HG02610 (cell line): ENCODE data around the gene UBAP1.
"Not testable (repeated sequence)": the region's sequence is repeated elsewhere in the genome, so short reads cannot be mapped to it uniquely, and the experiment has no call there.

Source experiments
- ATAC-seq: cut with Tn5 transposase; IDR thresholded peaks from one replicate; pipeline ENCODE4 v1.9.1; 2021; ENCODE audit warnings: mild to moderate bottlenecking, moderate library complexity; ENCODE audit not compliant: unreplicated experiment

UBAP1 gene

DNA sequence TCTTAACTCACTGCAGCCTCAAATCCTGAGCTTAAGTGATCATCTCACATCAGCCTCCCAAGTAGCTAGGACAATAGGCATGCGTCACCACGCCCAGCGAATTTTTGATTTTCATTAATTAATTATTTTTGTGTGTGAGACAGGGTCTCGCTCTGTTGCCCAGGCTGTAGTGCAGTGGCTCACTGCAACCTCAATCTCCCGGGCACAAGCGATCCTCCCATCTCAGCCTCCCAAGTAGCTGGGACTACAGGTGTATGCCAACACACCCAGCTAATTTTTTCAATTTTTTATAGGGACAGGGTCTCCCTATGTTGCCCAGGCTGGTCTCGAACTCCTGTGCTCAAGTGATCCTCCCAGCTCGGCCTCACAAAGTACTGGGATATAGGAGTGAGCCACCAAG is 41.4 kb downstream of the UBAP1 start:
- ATAC-seq = no peak

DNA sequence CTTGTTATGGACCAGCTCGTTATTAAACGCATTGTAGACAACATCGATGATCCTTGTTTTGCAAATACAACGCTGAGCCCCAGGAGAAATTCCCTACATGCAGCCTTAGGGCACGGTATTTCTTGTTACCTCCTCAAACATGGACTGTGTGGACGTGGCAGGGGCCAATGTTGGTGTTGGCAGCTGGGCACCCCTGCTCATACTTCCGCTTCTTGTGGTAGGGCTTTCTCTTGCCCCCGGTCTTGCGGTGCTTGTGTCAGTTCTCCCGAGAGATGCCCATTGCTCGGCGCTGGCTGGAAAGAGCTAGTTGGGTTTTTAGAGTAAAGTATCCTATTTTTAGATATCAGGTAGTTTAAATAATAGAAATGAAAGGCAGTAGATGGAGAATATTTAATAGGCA is 45.5 kb downstream of the UBAP1 start:
- ATAC-seq = no peak

DNA sequence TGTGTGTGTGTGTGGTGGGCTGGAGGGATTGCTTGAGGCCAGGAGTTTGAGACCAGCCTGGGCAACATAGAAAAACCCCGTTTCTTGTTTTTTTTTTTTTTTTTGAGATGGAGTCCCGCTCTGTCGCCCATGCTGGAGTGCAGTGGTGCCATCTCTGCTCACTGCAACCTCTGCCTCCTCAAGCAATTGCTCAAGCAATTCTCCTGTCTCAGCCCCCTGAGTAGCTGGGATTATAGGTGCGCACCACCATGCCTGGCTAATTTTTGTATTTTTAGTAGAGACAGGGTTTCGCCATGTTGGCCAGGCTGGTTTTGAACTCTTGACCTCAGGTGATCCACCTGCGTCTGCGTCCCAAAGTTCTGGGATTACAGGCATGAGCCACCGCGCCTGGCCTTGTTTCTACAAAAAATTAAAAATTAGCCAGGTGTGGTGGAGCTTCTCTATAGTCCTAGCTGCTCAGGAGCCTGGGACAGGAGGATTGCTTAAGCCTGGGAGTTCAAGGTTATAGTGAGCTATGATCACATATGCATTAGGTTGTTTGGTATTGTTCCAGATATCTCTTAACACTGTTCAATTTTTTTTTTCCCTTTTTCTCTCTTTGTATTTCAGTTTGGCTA is 47.4 kb downstream of the UBAP1 start:
- not testable (repeated sequence) for ATAC-seq

DNA sequence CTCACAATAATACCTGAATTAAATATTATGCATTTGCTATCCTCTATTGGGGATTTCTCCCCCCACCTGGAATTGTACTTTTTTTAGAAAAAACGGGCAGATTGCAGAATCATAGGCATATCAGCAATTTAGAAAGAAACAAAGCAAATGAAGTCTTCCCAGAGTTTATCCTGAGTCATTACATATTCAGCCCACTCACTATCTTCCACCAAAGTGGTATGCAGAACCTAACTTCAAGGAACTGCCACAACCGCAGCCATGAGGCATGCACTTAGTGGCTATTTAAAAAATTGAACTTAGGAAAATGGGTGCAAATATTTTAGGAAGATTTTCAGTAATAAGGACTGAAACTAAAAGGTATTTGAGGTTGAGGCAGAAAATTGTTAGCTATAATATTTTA is 48.6 kb downstream of the UBAP1 start:
- ATAC-seq = no peak

DNA sequence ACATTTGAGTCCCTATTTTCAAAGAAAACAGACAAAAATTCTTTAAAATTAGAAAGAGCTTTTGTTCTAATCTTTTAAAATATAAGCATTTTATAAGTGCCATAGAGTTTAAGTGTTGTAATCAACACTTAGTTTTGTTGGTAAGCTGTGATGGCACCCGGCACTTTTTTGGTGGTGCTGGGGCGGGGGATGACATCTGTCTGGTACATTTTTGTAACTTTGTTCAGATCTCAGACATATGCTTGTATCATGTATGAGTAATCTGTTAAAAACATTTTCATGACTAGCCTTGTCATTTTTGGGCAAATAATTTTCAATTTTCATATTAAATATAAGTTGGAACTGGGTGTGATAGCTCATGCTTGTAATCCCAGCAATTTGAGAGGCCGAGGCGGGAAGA is 51.7 kb downstream of the UBAP1 start:
- no peak for ATAC-seq

DNA sequence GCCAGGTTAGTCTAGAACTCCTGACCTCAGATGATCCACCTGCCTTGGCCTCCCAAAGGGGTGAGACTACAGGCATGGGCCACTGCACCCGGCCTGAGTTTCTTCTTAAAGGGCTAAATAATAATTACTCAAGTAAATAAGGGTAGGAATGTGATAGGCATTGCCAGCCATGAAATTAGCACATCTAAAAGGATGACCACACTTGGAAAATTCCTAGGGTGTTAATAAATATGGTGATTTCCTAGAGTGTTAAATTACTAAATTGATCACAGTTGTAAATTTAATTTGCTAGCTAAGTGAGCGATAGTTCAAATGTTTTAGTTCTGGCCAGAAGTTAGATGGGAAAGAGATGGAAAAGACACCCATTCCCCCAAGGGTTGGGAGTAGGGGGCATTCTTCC is 53.4 kb downstream of the UBAP1 start:
- ATAC-seq = no peak

DNA sequence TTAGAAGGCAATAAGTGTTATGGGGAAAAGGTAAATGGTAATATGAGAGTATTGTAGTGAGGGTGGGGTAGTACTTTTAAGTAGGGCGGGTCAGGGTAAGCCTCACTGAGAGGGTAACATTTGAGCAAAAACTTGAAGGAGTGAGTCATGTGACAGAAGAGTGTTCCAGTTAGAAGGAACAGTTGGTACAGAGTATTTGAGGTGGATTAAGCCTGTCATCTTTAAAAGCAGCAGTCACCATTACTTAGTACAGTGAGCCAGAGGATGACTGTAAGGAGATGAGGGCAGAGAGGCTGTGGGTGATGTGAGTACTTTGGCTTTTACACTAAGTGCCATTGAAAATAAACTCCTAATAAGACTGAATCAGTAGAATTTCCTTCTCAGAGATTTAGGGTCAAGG is 54.8 kb downstream of the UBAP1 start:
- ATAC-seq = no peak

DNA sequence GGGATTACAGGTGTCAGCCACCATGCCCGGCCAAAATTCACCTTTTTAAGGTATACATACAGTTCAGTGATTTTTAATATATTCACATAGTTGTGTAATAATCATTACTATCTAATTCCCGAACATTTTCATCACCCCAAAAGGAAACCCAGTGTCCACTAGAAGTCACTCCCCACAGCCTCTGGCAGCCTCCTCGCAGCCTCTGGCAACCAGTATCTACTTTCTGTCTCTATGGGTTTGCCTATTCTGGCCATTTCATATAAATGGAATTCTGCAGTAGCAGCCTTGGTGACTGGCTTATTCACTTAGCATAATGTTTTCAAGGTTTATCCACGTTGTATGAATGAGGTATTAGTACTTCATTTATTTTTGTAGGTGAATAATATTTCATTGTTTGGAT is 59.0 kb downstream of the UBAP1 start:
- ATAC-seq = no peak

DNA sequence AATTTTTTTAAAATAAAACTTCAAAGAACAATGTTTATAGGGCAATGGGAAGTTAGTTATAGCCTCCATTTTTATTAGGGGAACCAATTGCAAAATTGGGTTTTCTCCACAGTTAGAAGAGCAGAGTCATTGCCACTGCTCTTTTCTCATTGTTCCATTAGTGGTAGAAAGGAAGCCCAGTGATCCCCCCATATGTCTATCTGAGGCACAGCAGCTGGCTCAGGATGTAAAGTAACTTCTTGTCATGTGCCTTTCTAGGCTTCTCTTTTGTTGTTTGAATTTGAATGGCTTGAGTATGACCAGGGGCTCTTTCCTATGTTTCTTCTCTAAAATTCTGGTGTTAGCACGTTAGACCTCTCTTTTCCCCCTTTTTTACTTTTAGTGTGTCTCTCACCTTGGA is 61.2 kb downstream of the UBAP1 start:
- ATAC-seq = no peak

DNA sequence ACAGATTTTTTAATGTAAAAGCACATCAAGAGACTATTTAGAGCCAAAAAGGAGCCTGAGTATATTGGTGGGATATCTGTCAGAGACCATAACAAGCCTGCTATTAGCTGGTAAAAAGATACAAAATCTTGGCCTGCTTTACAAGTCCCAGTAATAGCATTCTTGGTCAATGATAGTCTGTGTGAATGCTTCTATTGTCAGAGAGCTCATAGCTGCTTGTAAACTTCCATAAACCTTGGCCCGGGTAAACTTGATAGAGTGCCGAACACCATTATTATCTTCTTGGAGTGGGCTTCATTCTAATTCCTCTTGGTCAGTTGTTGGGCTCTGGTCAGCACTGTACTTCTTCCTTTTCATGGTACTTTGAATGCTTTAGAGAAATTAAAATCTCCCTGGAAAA is 64.0 kb downstream of the UBAP1 start:
- ATAC-seq = no peak

DNA sequence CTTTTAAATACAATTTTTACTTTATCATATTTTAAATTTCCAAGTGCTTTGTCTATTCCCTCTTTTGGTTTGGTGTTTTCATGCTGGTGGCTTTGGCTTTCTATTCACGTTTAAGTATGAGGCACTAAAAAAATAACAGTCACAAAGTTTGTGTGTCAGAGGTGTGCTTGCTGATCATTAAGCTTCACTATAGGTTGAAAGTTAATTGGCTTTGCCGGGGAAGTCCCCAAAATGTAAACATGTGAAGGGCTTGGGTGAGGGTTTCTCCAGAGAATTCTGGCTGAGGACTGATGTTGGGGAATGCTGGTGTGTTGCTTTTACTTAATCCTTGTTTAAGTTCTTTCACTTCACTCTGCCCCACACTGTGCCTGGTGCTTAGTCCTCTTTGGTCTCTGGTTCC is 66.4 kb downstream of the UBAP1 start:
- not testable (repeated sequence) for ATAC-seq

DNA sequence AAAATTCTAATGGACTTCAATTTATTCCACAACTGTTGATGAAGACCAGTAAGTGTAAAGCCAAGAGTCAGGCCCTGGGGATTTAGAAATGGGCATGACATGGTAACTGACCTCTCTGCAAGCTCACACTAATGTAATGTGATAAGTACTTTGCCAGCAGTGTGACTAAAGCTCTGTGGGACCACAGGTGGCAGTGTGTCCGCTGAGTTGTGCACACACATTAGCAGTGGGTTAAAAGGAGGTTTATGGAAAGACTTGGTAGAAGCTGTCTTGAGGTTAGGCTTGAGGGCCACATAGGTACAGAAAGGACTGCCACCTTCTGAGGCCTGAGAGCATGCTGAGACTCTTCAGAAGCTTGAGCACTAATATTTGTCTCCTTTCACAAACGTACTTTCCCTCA is 67.6 kb downstream of the UBAP1 start:
- no peak for ATAC-seq

DNA sequence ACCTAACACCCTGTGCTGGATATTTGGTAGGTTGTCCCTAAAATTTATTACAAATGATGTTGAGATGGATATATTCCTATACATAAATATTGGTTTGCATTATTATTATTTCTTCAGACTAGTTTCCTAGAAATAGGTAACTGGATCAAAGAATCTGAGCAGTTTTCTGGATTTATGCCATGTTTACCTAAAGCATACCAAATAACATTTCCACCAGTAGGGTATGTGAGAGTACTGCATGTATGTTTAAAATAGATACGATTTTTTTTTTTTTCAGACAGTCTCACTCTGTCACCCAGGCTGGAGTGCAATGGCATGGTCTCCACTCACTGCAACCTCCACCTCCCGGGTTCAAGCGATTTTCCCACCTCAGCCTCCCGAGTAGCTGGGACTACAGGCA is 68.9 kb downstream of the UBAP1 start:
- ATAC-seq = not testable (repeated sequence)

DNA sequence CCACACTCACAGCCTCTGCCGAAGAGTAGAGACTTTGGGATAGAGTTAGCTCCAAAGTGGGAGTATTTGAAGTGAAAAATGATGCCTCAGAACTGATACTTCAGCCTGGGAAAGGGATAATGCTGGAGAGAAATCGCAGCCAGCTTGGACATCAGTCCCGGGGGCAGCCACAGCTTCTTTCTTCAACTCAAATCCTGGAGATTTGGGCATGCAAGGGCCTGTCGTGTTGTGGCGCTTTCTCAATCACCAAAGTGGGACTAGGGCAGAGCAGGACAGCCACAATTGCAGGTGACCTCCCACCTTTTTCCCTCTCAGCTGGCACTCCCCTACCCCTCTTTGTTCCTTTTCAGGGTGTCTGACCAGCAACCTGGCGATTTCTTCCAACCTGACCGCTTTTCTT is 70.4 kb downstream of the UBAP1 start:
- ATAC-seq = no peak

DNA sequence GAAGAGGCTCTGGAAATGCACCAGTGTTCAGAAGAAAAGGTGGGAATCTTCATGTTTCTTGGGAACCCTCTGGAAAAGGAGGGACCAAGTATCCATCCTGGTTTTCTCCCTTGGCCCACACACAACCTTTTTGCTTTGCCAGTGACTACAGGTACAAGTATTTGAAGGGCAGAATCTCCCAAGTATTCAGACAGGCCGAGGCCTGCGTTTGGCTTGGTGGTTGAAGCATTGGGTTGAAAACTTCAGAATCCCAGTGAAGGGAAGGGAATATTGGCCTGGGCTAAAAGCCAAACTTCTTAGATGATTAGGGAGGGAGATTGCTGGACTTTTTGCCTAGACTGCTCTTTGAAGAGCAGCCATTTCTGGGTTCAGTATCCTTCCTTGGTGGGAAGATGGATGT is 71.9 kb downstream of the UBAP1 start:
- no peak for ATAC-seq

DNA sequence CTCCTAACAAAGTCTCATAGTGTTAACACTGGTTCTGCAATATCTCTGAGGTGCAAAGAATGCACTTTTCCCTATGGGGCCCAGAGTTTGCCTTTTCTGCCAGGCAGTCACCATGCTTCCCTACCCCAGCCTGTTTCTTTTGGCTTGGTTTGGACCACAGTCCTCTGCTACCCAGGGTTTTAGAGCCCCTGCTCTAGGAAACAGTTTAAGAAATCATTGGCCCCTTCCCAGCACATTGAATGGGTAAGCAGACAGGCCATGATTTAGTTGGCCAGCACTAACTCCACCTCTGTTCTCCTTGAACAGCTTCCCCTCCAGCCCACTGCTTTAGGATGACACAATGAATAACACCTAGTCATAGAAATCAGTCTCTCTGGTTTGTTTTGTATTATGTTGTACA is 73.2 kb downstream of the UBAP1 start:
- no peak for ATAC-seq

DNA sequence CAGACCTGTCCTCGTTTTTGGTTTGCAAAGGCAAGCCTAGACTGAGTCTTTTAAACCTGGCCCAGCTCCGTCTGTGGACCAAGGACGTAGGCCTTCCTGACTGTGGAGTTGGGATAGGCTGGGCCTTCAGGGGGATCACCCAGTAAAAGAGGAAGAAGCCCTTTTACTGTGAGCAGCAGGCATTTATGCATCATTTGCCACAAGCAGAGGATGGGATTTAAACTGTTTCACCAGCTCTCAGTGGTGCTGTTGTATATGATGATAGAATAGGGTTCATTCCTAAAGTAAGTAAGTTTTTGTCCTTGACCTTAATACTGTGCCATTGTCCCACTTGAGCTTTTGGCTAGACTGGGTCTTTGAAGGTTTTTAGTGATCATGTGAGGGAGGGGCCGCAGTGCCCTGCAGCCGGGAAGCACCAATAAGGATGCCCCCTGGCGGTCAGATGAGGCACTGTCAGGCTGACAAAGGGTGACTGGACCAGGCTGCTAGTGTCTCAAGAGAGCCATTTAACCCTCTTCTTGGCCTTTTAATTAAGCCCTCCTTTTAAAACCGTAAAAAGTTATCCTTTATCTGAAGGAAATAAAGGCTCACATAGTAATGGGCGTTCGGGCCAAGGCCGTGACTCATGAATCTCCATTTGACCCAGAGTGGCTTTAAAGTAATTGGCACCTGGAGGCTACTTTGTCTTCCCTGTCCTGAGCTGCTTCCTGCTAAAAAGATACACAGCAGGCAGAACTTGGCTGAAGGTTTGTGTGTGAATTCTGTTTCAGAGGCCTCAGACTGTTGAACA is 74.0 kb downstream of the UBAP1 start:
- no peak for ATAC-seq

DNA sequence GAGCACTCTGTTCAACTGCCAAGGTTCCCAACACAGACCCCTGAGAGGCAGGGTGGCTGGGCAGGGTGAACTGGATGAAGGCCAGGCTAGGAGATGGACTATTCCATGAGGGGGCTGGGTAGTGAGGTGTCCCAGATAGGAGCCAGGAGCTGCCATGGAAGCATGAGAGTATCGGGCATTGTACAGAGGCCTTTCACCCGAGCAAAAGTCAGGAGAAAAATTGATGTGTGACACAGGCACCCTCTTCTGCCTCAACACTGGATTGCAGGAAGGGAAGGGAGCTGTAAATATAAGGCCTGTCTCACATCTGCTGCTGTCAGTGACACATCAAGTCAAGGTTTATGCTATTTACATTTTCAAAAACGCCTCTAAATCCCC is 74.6 kb downstream of the UBAP1 start:
- ATAC-seq = no peak

DNA sequence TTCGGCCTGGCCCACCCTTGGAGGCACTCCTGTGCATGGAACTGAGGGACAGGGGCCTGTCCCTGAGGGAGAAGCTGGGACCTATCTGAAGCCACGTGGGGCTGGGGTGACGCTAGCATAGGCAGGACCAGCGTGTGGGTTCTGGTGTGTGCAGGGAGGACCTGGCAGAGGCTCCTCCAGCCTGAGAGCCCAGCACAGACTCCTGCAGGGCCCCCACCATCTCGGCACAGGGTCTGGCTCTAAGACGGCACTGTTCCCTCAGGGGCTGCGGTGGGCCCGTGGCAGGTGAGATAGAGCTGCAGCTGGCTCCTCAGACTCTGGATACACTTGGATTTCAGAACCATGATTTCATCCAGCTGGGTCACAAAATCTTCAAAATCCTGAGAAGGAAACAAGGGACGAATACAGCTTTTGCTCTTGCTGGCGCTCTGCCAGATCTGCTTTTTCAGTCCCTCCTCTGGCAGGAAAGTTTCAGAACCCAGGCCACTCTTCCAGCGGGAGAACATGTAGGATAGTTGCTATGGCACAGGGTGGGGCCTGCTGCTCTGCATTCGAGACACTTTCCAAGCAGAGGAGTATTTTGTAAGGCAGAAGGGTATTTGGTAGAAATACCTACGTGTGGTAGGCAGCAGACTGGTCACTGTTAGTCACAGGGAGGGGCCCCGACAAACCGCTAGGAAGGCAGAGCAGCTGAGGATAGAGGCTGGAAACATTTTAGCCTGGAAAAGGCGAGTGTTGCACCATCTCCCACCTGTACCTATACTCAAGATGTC is 75.5 kb downstream of the UBAP1 start:
- ATAC-seq = no peak

DNA sequence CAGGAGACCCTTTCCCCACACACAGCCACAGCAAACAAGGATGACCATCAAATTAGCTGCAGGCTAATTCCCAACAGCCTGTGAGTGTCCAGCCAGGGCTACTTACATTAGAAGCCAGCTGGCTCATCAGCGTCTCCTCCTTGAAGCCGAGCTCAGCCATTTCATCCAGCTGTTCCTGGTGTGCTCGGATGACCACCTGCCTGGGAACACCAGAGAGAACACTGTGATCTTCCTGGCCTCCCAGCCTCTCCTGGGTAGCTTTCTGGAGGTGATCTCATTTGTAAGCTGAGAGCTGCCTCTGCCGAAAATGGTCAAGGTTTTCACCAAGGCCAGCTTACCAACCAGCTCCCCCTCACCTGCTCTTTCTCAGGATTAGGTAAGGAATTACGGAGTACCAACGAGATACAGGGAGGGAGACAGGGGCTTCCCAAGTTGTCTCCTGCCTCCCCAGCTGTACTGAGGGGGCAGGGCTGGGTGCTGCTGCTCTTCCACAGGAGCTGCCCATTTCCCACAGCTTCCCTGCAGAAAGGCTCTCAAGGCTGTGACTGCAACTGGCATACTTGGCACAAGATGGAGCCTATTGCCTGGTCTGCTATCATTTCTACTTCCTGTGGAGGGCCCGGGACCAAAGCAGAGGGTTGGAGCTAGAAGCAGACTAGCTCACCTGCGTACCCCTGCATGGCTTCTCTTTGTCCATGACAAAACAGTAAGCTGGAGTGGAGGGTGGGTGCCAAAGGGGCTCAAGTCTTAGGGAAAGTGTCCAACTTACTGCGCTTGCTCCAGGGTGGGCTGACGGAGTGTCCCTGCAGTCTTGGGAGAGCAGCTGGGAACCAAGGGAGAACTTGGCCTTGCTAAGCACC is 76.4 kb downstream of the UBAP1 start:
- ATAC-seq = no peak

DNA sequence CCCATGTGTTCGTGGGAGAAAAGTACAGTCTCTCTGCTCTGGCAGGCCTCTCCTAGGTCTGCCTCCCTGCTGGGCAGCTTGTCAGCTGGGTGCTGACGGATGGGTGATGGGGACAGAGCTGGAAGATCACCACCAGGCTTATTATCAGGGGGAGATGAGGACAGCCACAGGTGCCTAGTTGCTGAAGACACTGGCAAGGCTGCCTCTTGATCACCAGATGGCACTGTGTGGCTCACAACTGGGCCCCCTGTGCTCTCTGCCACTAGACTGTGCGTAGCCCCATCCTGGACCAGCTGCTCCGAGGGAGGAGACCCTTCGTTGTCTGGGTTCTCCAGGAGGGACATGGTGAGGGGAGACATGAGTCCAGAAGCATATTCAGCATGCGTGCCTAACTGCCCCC is 77.3 kb downstream of the UBAP1 start:
- ATAC-seq = no peak
